GM21717 (cell line): Measurements from ENCODE around the gene ZNF764.

Experiments
- ATAC-seq: cut with Tn5 transposase; IDR thresholded peaks from one replicate; pipeline ENCODE4 v1.9.1; 2021; ENCODE audit warnings: mild to moderate bottlenecking, moderate library complexity; ENCODE audit not compliant: unreplicated experiment

Gene ZNF764

GRCh38 chr16:30570636-30571444, 12.7 kb upstream of the ZNF764 start:
- peak; percentile 2 for ATAC-seq

GRCh38 chr16:30569746-30570635, 11.8 kb upstream of the ZNF764 start:
- ATAC-seq = no peak

- ATAC-seq = no peak
Observed at GRCh38 chr16:30569281-30569680, 11.1 kb upstream of the ZNF764 start.

GRCh38 chr16:30567991-30568638, 9.9 kb upstream of the ZNF764 start:
- no peak for ATAC-seq

- ATAC-seq = no peak
Observed at GRCh38 chr16:30567160-30567990, 9.2 kb upstream of the ZNF764 start.

- ATAC-seq = no peak
Observed at GRCh38 chr16:30566531-30566930, 8.4 kb upstream of the ZNF764 start.

GRCh38 chr16:30565984-30566383, 7.8 kb upstream of the ZNF764 start:
- ATAC-seq = no peak

GRCh38 chr16:30565526-30565925, 7.4 kb upstream of the ZNF764 start:
- no peak for ATAC-seq

- no peak for ATAC-seq
Observed at GRCh38 chr16:30562021-30562420, 3.8 kb upstream of the ZNF764 start.

- no peak for ATAC-seq
Observed at GRCh38 chr16:30561089-30561816, 3.1 kb upstream of the ZNF764 start.

- no peak for ATAC-seq
Observed at GRCh38 chr16:30559690-30560089, 1.5 kb upstream of the ZNF764 start.

- ATAC-seq = no peak
Observed at GRCh38 chr16:30558789-30559377, 709 bp upstream of the ZNF764 start.

- ATAC-seq = no peak
Observed at GRCh38 chr16:30557707-30557956, 542 bp downstream of the ZNF764 start.

GRCh38 chr16:30556125-30556473, 2.1 kb downstream of the ZNF764 start:
- no peak for ATAC-seq

- no peak for ATAC-seq
Observed at GRCh38 chr16:30555315-30556124, 2.7 kb downstream of the ZNF764 start.

- no peak for ATAC-seq
Observed at GRCh38 chr16:30554557-30555314, 3.4 kb downstream of the ZNF764 start.

- no peak for ATAC-seq
Observed at GRCh38 chr16:30553393-30553899, 4.7 kb downstream of the ZNF764 start.

- ATAC-seq = no peak
Observed at GRCh38 chr16:30552956-30553355, 5.2 kb downstream of the ZNF764 start.
